Fibroblast of lung (primary cell): ENCODE results near the gene LRRC59. TPM values are rescaled to one million over a fixed set of nuclear protein-coding genes. Genes with fewer than 3 reads are reported as not detected.
A peak's percentile ranks its signal among the peaks of the same experiment; 100 is the strongest.

Source experiments
- DNase-seq, 2 donors: peaks; one replicate each; pipeline versions ENCODE4 v3.0.0 to v3.0.0-alpha.2; 2010; ENCODE audit warnings: low read depth in 2 of 2
- H2AFZ ChIP-seq: 2 replicates; pipeline ENCODE4 v1.5.1; 2012; ENCODE audit warnings: low read length, control low read depth, inconsistent platforms
- H3K27ac ChIP-seq: 2 replicates; pipeline ENCODE4 v1.5.1; 2011; ENCODE audit warnings: low read length, control low read depth; ENCODE audit not compliant: insufficient read depth
- H3K27me3 ChIP-seq: 2 replicates; pipeline ENCODE4 v1.5.1; 2011; ENCODE audit warnings: mild to moderate bottlenecking, low read length; ENCODE audit not compliant: control insufficient read depth, insufficient read depth
- H3K36me3 ChIP-seq: 2 replicates; pipeline ENCODE4 v1.5.1; 2011; ENCODE audit warnings: low read length; ENCODE audit not compliant: control insufficient read depth, insufficient read depth
- H3K4me1 ChIP-seq: 2 replicates; pipeline ENCODE4 v1.5.1; 2011; ENCODE audit warnings: low read length; ENCODE audit not compliant: control insufficient read depth, insufficient read depth; ENCODE audit errors: extremely low read depth
- H3K4me2 ChIP-seq: 2 replicates; pipeline ENCODE4 v1.5.1; 2011; ENCODE audit warnings: low read length, control low read depth; ENCODE audit not compliant: insufficient read depth; ENCODE audit errors: extremely low read depth
- H3K4me3 ChIP-seq, 4 experiments: fragments of 200-600 bp in 1 of 4; sonication (generic) in 1 of 4; replicated peaks in 1 of 4; 2 replicates each; pipeline ENCODE4 v1.5.1; 2011 to 2016; ENCODE audit warnings: low read length in 4 of 4, low read depth in 3 of 4, mild to moderate bottlenecking in 3 of 4, control low read depth in 2 of 4, inconsistent platforms in 1 of 4, mixed read lengths in 1 of 4; ENCODE audit not compliant: insufficient read depth in 1 of 4; ENCODE audit errors: control extremely low read depth in 1 of 4
- H3K79me2 ChIP-seq: 2 replicates; pipeline ENCODE4 v1.5.1; 2012; ENCODE audit warnings: mild to moderate bottlenecking, low read length, inconsistent platforms; ENCODE audit not compliant: control insufficient read depth, insufficient read depth
- H3K9ac ChIP-seq: 2 replicates; pipeline ENCODE4 v1.5.1; 2011; ENCODE audit warnings: mild to moderate bottlenecking, low read length, control low read depth; ENCODE audit not compliant: insufficient read depth
- H3K9me3 ChIP-seq: 2 replicates; pipeline ENCODE4 v1.5.1; 2012; ENCODE audit warnings: low read depth, low read length; ENCODE audit not compliant: control insufficient read depth, insufficient read depth
- H4K20me1 ChIP-seq: 2 replicates; pipeline ENCODE4 v1.5.1; 2011; ENCODE audit warnings: low read length; ENCODE audit not compliant: control insufficient read depth, insufficient read depth; ENCODE audit errors: extremely low read depth
- CTCF ChIP-seq, 2 donors: IDR thresholded peaks in 1 of 2; conservative IDR thresholded peaks in 1 of 2; 1 replicate in 1 of 2; 2 replicates in 1 of 2; pipeline ENCODE4 v1.5.1; 2011 to 2012; ENCODE audit warnings: low read length in 2 of 2, control low read depth in 1 of 2, inconsistent platforms in 1 of 2, low read depth in 1 of 2, mild to moderate bottlenecking in 1 of 2
- EZH2 ChIP-seq: IDR thresholded peaks from 2 replicates; pipeline ENCODE4 v1.5.1; 2012; ENCODE audit warnings: low read length, control low read depth, mild to moderate bottlenecking; ENCODE audit errors: missing control alignments
- polyA plus RNA-seq, 2 donors: library from polyadenylated mRNA; depleted of rRNA in 1 of 2; stranded (reverse) in 1 of 2; unstranded in 1 of 2; fragments of >200 nt; gene quantifications; 2 replicates each; pipeline ENCODE4 v1.2.1, GENCODE V29; 2011 to 2012; ENCODE audit warnings: missing spikeins in 1 of 2
- total RNA-seq: library from RNA; depleted of rRNA; stranded (reverse); fragments of >200 nt; gene quantifications from 2 replicates; pipeline ENCODE4 v1.2.1, GENCODE V29; 2014

LRRC59 gene
- total and polyA plus RNA-seq, 2 donors (not counting 1 experiment from before 2014, with no cell fraction given): 88.7 to 142 TPM

GRCh38 chr17:50444841-50445715 is 47.8 kb upstream of the LRRC59 start:
- H3K4me3 ChIP-seq: no peak overlapping the region
- DNase-seq: no peak
- H4K20me1 ChIP-seq: no peaks in the 10 kb centered on the region

GRCh38 chr17:50443505-50443974 is 46.2 kb upstream of the LRRC59 start:
- Histone ChIP-seq H3K4me2 (no peak overlapping the region), H2AFZ (no peak overlapping the region)
- DNase-seq: peak in 1 of 2 donors; percentile 35

More at GRCh38 chr17:50444841-50445715, 47.8 kb upstream of the LRRC59 start:
- Histone ChIP-seq H3K27ac (no peak overlapping the region), H3K9ac (no peak overlapping the region), H2AFZ (no peak overlapping the region), H3K4me1 (no peaks in the 10 kb centered on the region), H3K4me2 (no peak overlapping the region), H3K79me2 (no peaks in the 10 kb centered on the region), H3K36me3 (no peaks in the 10 kb centered on the region), H3K27me3 (no peaks in the 10 kb centered on the region), H3K9me3 (no peaks in the 10 kb centered on the region)
- TF ChIP-seq CTCF (conservative IDR thresholded peaks at IDR 0.05 in 1 of 2, IDR thresholded peaks at IDR 0.05 in 1 of 2; ENCODE audit: low read depth in 1 of 2, low read length in 2 of 2) (no peak), EZH2 (no peak)

More at GRCh38 chr17:50443505-50443974, 46.2 kb upstream of the LRRC59 start:
- H3K9me3 ChIP-seq: no peaks in the 10 kb centered on the region
- TF ChIP-seq CTCF (conservative IDR thresholded peaks at IDR 0.05 in 1 of 2, IDR thresholded peaks at IDR 0.05 in 1 of 2; ENCODE audit: low read depth in 1 of 2, low read length in 2 of 2): no peak
- TF ChIP-seq EZH2: no peak
- no peak overlapping the region for H3K4me3 ChIP-seq
- no peaks in the 10 kb centered on the region for H3K27me3 ChIP-seq
- H3K27ac ChIP-seq: no peak overlapping the region
- no peak overlapping the region for H3K9ac ChIP-seq
- H3K36me3 ChIP-seq: no peaks in the 10 kb centered on the region
- H3K79me2 ChIP-seq: no peaks in the 10 kb centered on the region
- no peaks in the 10 kb centered on the region for H4K20me1 ChIP-seq
- no peaks in the 10 kb centered on the region for H3K4me1 ChIP-seq
